KOPT-K1 (cell line): ENCODE results near the gene DICER1.
"Not testable (repeated sequence)": the region's sequence is repeated elsewhere in the genome, so short reads cannot be mapped to it uniquely, and the experiment has no call there.

ENCODE experiments used
- H3K27ac ChIP-seq: fragments of 200-600 bp; sonication (generic); 2 replicates; pipeline ENCODE4 v1.5.1; 2016; ENCODE audit warnings: antibody characterized with exemption, mild to moderate bottlenecking, low read depth, low read length; ENCODE audit not compliant: poor library complexity, severe bottlenecking
- H3K36me3 ChIP-seq: fragments of 200-600 bp; sonication (generic); 2 replicates; pipeline ENCODE4 v1.5.1; 2017; ENCODE audit warnings: antibody characterized with exemption, mild to moderate bottlenecking, low read length, moderate library complexity; ENCODE audit not compliant: insufficient read depth
- H3K9me3 ChIP-seq: fragments of 200-600 bp; sonication (generic); 2 replicates; pipeline ENCODE4 v1.5.1; 2017; ENCODE audit warnings: antibody characterized with exemption, low read length, mild to moderate bottlenecking; ENCODE audit not compliant: insufficient read depth, poor library complexity, severe bottlenecking

The DICER1 gene

DNA sequence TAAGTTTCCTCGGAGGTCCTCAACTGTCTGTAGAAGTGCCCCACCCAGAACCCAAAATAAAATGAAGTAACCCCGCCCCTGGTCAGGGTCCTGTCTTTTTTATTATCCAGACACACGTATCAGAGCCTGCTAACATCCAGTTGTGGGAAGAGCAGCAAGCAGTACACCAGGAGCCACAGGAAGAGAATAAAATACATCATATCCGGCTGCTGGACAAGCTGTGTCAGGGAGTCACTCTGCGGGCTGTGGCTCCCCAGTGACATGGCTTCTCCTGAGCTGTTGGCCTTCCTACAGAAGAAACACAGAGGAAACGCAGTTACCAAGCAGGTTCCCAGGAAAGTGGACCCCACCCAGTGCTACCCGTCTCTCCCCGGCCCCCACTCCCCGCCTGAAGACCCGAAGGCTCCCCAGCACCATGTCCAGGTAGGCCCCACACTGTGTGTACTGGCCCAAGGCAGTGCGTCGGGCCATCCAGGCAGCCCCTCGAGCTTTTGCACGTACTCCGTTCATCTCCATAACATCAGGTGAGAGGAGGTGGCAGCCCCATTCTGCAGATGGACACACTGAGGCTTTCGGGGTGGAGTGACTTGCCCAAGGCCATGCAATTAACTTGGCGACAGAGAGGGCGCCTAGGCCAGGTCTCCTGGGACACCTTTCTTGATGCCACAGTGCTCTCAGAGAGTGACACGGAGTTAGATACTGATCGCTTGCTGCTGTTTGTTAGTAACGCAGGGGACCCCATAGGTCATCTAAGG, 34.3 kb upstream of the DICER1 start:
- Histone ChIP-seq H3K36me3 (no peaks in the 10 kb centered on the region), H3K9me3 (peaks cover 4% of the 10 kb centered on the region), H3K27ac (no peak overlapping the region)

DNA sequence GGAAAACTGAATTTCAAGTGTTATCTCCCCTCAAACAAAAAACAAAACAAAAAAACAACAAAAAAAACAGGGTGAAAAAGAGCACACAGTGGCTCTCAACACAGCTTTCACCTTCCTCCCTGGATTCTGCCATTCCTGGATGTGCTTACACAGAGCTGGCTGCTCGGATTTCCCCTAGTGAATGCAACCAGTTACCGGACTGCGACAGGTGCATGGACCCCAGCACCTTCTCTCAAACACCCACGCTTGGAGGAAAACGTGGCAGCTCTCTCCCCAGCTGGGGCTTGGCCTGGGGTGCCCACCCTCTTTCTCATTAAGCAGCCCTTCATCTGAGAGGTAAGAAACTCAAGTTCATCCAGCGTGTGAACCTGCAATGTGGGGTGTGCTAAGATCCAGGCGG, 33.5 kb upstream of the DICER1 start:
- no peak overlapping the region for H3K27ac ChIP-seq
- no peaks in the 10 kb centered on the region for H3K36me3 ChIP-seq
- peaks cover 4% of the 10 kb centered on the region for H3K9me3 ChIP-seq

DNA sequence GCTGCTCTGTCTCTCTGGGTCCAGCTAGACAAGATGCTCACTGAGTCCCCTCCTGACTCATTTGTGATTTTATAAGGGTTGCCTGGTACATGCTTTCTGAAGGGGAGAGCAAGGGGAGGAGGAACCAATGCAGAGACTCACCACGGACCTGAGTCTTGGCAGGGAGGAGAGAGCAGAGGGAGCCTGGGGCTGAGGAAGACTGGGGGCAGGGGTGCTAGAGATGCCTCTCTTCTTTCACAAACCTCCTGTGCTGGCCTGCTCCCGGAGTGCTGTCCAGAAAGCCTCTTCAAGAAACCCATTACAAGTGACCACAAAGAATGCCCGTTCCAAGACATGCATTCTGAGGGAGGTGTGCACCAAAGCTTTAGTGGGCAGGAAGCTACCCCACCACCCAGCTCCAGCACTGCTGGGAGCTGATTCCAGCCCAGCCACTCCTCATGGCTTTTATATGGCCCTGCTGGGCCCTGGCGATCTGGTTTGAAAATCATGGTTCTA, 33.1 kb upstream of the DICER1 start:
- H3K27ac ChIP-seq = no peak overlapping the region
- peaks cover 4% of the 10 kb centered on the region for H3K9me3 ChIP-seq
- no peaks in the 10 kb centered on the region for H3K36me3 ChIP-seq

DNA sequence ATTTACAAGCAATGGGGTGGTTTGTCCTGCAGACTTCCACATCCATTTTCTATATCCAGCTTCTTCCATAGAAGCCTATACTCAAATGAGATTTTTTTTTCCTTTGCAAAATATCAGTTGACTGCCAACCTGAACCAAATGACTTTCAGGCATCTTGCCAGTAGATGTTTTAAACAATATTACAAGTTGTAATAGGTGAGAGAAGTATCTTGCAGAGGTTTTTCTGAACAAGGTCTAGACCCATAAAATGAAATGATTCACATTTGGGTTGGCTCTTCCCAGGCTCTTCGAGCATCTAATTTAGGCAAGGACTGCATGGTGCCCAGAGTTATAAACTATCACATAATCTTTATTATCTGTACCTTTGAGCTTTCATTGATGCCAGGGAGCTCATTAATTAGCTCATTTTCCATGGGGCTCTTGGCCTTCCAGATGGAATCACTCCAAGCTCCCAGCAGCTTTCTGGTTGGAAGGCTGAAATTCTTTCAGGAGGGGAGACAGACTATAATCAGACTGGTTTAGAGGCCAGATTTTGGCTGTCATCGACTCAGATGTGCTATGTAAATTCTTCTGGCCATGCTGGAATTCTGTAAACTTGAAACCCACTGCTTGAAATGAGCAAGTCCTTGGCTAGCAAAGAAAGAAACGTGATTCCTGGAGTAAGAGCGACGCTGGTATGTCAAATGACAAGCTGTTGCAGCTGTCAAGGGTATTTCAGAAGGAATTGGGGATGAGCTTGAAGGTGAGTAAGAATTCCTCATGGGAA, 32.2 kb upstream of the DICER1 start:
- H3K27ac ChIP-seq = no peak overlapping the region
- peaks cover 4% of the 10 kb centered on the region for H3K9me3 ChIP-seq
- H3K36me3 ChIP-seq = no peaks in the 10 kb centered on the region

DNA sequence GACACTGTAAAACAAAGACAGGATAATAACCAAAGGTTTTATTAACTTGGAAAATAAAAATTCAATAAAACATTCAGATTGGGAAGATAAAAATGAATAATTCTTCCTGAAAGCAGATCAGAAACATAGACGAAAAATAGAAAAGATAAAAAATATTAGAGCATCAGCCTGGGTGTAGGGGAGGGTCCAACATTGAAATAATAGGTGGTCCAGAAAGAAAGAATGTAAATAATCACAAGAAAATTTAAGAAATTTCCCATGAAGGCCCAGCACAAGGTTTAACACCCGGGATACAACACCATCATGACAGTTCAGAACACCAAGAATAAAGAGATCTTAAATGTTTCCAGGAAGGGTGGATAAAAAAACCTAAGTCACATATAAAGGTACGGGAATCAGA, 31.1 kb upstream of the DICER1 start:
- Histone ChIP-seq H3K27ac (no peak overlapping the region), H3K36me3 (no peaks in the 10 kb centered on the region), H3K9me3 (peaks cover 4% of the 10 kb centered on the region)

DNA sequence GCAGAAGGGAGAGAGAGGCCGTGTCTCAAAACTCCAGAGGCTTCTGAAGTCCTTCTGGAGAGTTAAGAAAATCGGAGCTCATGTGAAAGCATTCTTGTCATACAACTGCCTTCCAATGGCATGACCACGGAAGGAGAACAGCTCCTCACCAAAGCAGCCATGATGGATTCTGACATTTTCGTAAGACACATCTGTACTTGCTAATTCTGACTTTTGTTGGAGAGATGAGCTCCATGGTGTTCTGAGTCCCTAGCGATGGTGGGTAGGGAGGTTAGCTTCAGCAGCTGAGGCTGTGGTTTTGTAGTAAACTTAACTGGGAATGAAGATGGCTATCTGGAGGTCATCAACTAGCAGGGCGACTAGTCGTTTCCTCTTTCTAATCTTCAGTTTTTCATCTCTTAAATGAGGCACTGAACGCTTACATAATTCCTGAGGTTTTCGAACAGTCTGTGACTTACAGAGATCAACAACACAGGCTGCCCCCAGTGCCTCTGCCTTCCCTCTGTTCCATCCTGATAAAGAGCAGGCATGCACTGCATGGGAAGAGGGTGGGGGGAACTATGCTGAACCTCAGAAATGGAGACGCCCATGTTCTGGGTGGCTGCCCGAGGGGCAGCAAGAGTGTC, 28.6 kb upstream of the DICER1 start:
- H3K36me3 ChIP-seq = no peaks in the 10 kb centered on the region
- H3K27ac ChIP-seq = no peak overlapping the region
- H3K9me3 ChIP-seq = peaks cover 4% of the 10 kb centered on the region

DNA sequence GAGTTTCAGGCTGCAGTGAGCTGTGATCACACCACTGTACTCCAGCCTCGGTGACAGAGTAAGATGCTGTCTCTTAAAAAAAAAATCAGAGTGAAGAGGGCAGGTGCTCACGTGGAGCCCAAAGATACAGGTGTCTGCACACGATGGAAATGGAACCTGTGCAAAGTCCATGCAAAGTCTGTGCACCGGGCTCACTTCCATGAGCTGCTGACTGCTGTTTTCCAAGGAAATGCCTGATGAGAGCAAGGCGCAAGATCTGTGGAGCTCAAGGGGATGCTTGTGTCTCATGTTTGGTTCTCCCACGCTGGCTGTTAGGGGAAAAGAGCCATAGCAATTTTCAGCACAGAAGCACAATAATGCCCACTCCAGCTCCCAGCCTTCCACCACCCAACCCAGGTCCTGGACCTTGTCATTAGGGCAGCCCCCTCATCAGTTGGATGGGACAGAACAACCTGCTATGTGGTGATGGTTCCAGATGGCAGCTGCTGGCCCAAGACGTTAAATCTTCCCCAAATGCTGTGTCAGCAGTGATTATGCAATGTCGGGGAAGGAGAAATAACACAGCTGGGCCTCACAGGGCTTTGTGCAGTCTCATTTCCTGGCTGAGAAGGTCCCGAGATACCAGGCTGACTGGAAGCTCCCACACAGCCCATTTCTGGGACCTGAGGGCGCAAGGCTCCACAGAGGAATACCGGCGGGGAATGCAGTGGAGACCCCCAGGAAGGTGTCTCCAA, 27.9 kb upstream of the DICER1 start:
- Histone ChIP-seq H3K36me3 (no peaks in the 10 kb centered on the region), H3K9me3 (peaks cover 4% of the 10 kb centered on the region), H3K27ac (no peak overlapping the region)

DNA sequence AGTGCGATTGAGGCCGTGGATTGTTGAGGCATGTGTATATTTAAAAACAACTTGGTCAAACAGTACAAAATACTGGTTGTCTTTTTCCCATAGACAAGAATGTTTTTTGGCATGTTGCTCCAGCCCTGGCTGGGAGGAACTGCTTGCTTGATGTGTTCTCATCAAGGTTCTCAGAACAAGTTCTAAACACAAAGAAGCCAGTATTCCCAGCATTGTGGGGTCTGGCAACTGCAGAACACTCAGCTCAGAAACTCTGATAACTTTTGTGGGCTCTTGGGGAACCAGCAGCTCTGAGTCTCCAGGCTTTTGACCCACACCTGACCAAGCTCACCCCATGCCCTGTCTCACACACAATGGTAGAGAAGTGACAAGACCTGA, 27.1 kb upstream of the DICER1 start:
- Histone ChIP-seq H3K36me3 (no peaks in the 10 kb centered on the region), H3K27ac (no peak overlapping the region), H3K9me3 (peaks cover 4% of the 10 kb centered on the region)

DNA sequence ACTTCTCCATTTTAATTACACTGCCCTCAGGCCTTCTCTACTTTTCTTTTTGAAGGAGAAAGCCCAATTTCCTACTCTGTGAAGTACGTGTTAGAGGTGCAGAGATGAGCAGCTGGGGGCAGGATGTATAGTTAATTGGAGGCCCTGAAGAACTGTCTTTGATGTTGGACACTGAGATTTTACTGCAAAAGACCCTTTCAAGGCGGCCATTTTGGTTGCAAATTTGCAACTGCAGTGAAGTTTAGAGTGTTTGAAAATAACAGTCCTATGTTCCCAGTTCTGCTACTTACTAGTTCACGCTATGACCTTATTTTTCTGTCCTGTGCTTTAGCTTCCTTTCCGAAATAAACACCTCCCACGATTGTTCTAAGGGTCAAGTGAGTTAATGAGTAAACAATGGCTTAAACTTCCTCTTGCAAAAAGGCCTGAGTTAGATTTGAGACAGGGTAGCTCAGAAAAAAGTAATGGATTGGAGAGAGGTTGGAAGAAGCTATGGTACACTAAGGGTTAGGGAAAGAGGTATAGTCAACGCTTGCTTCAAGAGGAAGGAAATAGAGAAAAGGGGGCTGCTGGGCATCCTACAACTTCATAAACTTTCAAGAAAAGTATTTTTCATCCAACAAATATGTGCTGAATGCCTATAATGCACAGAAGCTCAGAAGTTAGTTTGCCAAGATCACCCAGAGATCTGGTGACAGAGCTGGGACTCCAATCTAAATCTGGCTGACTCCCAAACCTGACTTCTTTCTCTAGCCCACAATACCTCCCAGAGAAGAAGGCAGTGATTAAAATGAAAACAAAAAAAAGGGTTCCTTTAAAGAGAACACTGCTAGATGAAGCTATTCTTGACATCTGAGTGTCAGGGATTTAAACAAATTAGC, 26.4 kb upstream of the DICER1 start:
- Histone ChIP-seq H3K27ac (no peak overlapping the region), H3K36me3 (no peaks in the 10 kb centered on the region), H3K9me3 (peaks cover 3% of the 10 kb centered on the region)

DNA sequence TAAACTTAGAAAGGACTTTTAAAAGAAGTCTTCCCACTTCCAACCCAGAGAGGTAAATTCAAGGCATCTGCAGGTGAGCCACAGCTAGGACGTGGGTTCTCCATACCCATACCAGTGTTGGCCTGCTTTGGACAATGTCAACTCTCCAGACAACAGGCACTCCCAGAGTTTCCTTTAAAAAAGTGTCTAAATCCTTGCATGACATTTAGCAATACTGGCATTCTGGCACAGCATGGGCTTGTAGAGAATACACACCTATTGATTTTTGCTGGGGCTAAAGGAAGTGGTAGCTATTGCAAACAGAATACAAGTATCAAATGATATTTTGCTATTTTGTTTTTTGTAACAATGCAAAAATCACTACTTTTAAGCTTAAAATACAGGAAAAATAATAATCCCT, 25.8 kb upstream of the DICER1 start:
- Histone ChIP-seq H3K9me3 (no peaks in the 10 kb centered on the region), H3K36me3 (no peaks in the 10 kb centered on the region), H3K27ac (no peak overlapping the region)

DNA sequence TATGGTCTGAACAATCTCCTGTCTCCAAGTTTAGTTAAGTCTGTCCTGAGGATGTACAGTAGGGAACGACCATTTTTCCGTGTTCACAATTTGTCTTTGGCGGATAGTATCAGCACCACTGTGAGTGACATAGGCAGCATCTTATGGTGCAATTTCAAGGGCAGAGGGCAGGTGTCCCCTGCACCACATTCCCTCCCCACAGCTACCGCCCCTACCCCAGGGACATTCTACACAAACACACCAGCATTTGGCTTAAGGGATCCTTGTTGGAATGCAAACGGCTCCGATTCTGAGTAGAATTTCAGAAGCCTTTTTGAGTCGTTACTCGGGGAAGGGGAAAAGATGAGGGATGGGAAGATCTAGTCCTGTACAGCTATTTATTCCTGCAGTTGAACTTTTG, 25.1 kb upstream of the DICER1 start:
- Histone ChIP-seq H3K36me3 (no peaks in the 10 kb centered on the region), H3K9me3 (no peaks in the 10 kb centered on the region), H3K27ac (no peak overlapping the region)

DNA sequence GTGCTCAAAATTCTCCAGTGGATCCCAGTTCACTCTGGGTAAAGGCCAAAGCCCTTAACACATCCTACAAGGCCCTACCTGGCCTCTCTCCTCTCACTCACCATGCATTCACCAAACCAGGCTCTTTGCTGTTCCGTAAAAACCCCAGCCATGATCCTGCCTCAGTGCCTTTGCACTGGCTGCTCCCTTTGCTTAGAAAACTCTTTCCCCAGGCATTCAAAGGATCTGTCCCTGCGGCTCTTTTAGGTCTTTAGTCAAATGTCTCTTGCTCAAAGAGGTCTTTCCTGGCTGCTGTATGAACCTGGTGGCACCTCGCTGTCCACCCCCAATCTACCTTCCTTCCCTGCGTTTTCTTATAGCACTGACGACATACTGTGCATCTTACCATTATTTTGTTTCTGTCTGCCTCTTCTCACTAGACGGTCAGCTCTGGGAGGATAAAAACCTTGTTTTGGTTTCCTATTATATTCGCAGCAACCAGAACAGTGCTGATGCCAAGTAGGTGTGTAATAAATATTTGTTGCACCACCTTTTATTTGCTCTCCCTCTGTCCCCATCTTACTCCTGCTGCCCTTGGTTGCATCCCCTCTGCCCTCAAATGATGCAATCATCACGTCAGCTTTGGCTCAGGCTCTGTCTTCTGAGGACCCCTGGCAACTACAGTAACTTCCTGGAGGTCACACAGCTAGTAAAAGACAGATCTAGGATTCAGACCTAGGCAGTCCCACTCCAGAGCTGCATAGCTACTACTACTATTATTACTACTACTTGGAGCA, 23.8 kb upstream of the DICER1 start:
- Histone ChIP-seq H3K9me3 (no peaks in the 10 kb centered on the region), H3K36me3 (no peaks in the 10 kb centered on the region), H3K27ac (no peak overlapping the region)

DNA sequence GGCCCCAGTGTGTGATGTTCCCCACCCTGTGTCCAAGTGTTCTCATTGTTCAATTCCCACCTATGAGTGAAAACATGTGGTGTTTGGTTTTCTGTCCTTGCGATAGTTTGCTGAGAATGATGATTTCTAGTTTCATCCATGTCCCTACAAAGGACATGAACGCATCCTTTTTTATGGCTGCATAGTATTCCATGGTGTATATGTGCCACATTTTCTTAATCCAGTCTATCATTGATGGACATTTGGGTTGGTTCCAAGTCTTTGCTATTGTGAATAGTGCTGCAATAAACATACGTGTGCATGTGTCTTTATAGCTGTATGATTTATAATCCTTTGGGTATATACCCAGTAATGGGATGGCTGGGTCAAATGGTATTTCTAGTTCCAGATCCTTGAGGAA, 18.3 kb upstream of the DICER1 start:
- not testable (repeated sequence) for H3K9me3 ChIP-seq, H3K36me3 ChIP-seq, H3K27ac ChIP-seq
